ENCODE data around the gene SYF2. TPM values are rescaled to one million over a fixed set of nuclear protein-coding genes. Genes with fewer than 3 reads are reported as not detected.

The SYF2 gene
- total and polyA plus RNA-seq, 2 donors (not counting 3 experiments of a cell fraction or from before 2014, with no cell fraction given) = 9.3 to 38.0 TPM

- no peaks in the 10 kb centered on the region for H3K36me3 ChIP-seq (ENCODE audit: control insufficient read depth in 2 of 2, extremely low read depth in 1 of 2, insufficient read depth in 2 of 2, low read length in 2 of 2)
- no peak for FAIRE-seq
- no peaks in the 10 kb centered on the region for H3K4me1 ChIP-seq (ENCODE audit: control insufficient read depth, extremely low read depth, insufficient read depth, low read length)
- H3K9me3 ChIP-seq (replicated peaks; ENCODE audit: control insufficient read depth, insufficient read depth, low read length) = no peaks in the 10 kb centered on the region
- H3K9ac ChIP-seq (replicated peaks; ENCODE audit: extremely low read depth, insufficient read depth, low read length) = no peak overlapping the region
- dilution Hi-C loops (cut with MboI; ENCODE audit: extremely low pct_ligation_motif_present, low sequenced_read_pairs) = no loop called here
- no peak overlapping the region for H3K27ac ChIP-seq (ENCODE audit: insufficient read depth, low read depth, low read length)
- H3K4me2 ChIP-seq (ENCODE audit: insufficient read depth, low read length) = no peak overlapping the region
- BruUV-seq (replicated peaks) = no TSS peak
- CTCF ChIA-PET = no interaction called here
- no peak overlapping the region for H3K4me3 ChIP-seq (replicated peaks in 1 of 3; ENCODE audit: insufficient read depth in 1 of 3, low read depth in 1 of 3, low read length in 3 of 3)
- DNase-seq (ENCODE audit: low read depth, low spot score) = no peak
- H3K9me1 ChIP-seq (replicated peaks; ENCODE audit: control insufficient read depth, extremely low read depth, insufficient read depth, low read length) = no peaks in the 10 kb centered on the region
- TF ChIP-seq POLR2A (IDR thresholded peaks at IDR 0.05; ENCODE audit: low read depth, low read length) = no peak
- H3K79me2 ChIP-seq (ENCODE audit: control insufficient read depth, insufficient read depth, low read length) = no peaks in the 10 kb centered on the region
- intact Hi-C loops (cut with micrococcal nuclease) = no loop called here
- H3K27me3 ChIP-seq (ENCODE audit: control insufficient read depth in 2 of 2, insufficient read depth in 2 of 2, low read length in 2 of 2) = no peaks in the 10 kb centered on the region
- no peaks in the 10 kb centered on the region for H4K20me1 ChIP-seq (replicated peaks; ENCODE audit: control insufficient read depth, extremely low read depth, insufficient read depth, low read length)
- POLR2A ChIA-PET = no interaction called here
- no peak overlapping the region for H2AFZ ChIP-seq (ENCODE audit: low read depth, low read length)
Observed at GRCh38 chr1:25174730-25175612, 57.3 kb downstream of the SYF2 start.

GRCh38 chr1:25174363-25174729 is 58.0 kb downstream of the SYF2 start:
- ChIA-PET CTCF (no interaction called here), POLR2A (no interaction called here)
- dilution Hi-C loops (cut with MboI; ENCODE audit: extremely low pct_ligation_motif_present, low sequenced_read_pairs) = no loop called here
- H3K27ac ChIP-seq (ENCODE audit: insufficient read depth, low read depth, low read length) = no peak overlapping the region
- H3K4me2 ChIP-seq (ENCODE audit: insufficient read depth, low read length) = no peak overlapping the region
- no TSS peak for BruUV-seq (replicated peaks)
- intact Hi-C loops (cut with micrococcal nuclease) = no loop called here
- FAIRE-seq (no peak), DNase-seq (ENCODE audit: low read depth, low spot score) (no peak)
- H3K27me3 ChIP-seq (ENCODE audit: control insufficient read depth in 2 of 2, insufficient read depth in 2 of 2, low read length in 2 of 2) = no peaks in the 10 kb centered on the region
- TF ChIP-seq JUN (IDR thresholded peaks at IDR 0.05; ENCODE audit: borderline replicate concordance, insufficient read depth, insufficient read length, low read depth) (no peak), POLR2AphosphoS5 (IDR thresholded peaks at IDR 0.05; ENCODE audit: insufficient read depth, low read depth, low read length) (no peak), GATA2 (IDR thresholded peaks at IDR 0.05; ENCODE audit: insufficient read depth, insufficient read length, low read depth, low read length) (no peak), EZH2 (IDR thresholded peaks at IDR 0.05; ENCODE audit: borderline replicate concordance, low read depth, low read length, severe bottlenecking) (no peak), MAX (IDR thresholded peaks at IDR 0.05; ENCODE audit: insufficient read depth, insufficient read length) (no peak), MYC (IDR thresholded peaks at IDR 0.05; ENCODE audit: low read depth, low read length) (no peak), FOS (IDR thresholded peaks at IDR 0.05; ENCODE audit: borderline replicate concordance, insufficient read depth, low read length) (no peak), POLR2A (IDR thresholded peaks at IDR 0.05; ENCODE audit: low read depth, low read length) (no peak)
- TF ChIP-seq, protein P1, sequence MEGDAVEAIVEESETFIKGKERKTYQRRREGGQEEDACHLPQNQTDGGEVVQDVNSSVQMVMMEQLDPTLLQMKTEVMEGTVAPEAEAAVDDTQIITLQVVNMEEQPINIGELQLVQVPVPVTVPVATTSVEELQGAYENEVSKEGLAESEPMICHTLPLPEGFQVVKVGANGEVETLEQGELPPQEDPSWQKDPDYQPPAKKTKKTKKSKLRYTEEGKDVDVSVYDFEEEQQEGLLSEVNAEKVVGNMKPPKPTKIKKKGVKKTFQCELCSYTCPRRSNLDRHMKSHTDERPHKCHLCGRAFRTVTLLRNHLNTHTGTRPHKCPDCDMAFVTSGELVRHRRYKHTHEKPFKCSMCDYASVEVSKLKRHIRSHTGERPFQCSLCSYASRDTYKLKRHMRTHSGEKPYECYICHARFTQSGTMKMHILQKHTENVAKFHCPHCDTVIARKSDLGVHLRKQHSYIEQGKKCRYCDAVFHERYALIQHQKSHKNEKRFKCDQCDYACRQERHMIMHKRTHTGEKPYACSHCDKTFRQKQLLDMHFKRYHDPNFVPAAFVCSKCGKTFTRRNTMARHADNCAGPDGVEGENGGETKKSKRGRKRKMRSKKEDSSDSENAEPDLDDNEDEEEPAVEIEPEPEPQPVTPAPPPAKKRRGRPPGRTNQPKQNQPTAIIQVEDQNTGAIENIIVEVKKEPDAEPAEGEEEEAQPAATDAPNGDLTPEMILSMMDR (IDR thresholded peaks at IDR 0.05; ENCODE audit: extremely low read depth in 1 of 2, insufficient read depth in 1 of 2, low read depth in 1 of 2, low read length in 2 of 2) = no peak
- no peaks in the 10 kb centered on the region for H4K20me1 ChIP-seq (replicated peaks; ENCODE audit: control insufficient read depth, extremely low read depth, insufficient read depth, low read length)
- no peaks in the 10 kb centered on the region for H3K9me3 ChIP-seq (replicated peaks; ENCODE audit: control insufficient read depth, insufficient read depth, low read length)
- H2AFZ ChIP-seq (ENCODE audit: low read depth, low read length) = no peak overlapping the region
- H3K36me3 ChIP-seq (ENCODE audit: control insufficient read depth in 2 of 2, extremely low read depth in 1 of 2, insufficient read depth in 2 of 2, low read length in 2 of 2) = no peaks in the 10 kb centered on the region
- H3K9me1 ChIP-seq (replicated peaks; ENCODE audit: control insufficient read depth, extremely low read depth, insufficient read depth, low read length) = no peaks in the 10 kb centered on the region
- no peak overlapping the region for H3K9ac ChIP-seq (replicated peaks; ENCODE audit: extremely low read depth, insufficient read depth, low read length)
- no peak overlapping the region for H3K4me3 ChIP-seq (replicated peaks in 1 of 3; ENCODE audit: insufficient read depth in 1 of 3, low read depth in 1 of 3, low read length in 3 of 3)
- no peaks in the 10 kb centered on the region for H3K79me2 ChIP-seq (ENCODE audit: control insufficient read depth, insufficient read depth, low read length)
- no peaks in the 10 kb centered on the region for H3K4me1 ChIP-seq (ENCODE audit: control insufficient read depth, extremely low read depth, insufficient read depth, low read length)
